ENCODE results near the gene HOXD13. TPM values are rescaled to one million over a fixed set of nuclear protein-coding genes. Genes with fewer than 3 reads are reported as not detected.

The HOXD13 gene
- total and polyA plus RNA-seq, 2 of the 8 experiments (the other 6 are each of a cell fraction or from before 2014, with no cell fraction given): not detected

DNA sequence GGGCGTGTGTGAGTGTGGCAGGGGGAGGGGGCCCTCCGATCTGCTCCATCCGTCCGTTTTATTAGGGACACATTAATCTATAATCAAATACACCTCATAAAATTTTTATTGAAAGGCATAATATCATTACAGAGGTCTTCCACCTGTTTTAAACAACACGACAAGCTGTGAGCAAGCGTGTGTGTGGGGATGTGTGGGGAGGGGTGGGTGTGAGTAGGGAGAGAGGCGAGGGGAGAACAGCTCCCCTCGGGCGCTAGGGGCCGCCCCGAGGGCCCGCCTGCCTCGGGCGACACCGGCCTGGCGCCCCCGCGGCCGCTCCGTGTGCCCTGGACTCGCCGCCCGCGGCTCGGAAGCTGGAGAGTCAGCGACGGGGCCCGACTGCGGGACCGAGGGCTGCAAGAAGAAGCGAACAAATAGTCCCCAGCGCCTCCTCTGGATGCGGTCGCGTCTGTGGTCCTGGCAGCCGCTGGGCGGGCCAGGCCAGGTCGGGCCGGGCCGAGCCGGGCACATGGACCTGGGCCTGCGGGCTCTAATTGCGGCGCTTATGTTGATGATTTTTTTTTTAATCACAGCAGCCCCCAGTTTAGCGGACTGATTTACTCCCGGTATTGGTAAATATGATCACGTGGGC is 29.6 kb downstream of the HOXD13 start:
- H3K27me3 ChIP-seq (replicated peaks in 1 of 4; ENCODE audit: control insufficient read depth in 3 of 4, extremely low read depth in 1 of 4, insufficient read depth in 3 of 4, low read length in 3 of 4): peaks cover 94 to 100% (median 99%) of the 10 kb centered on the region in 4 experiments
- H2BK20ac ChIP-seq (ENCODE audit: low read length): no peak overlapping the region
- no peak overlapping the region for H3K9ac ChIP-seq (replicated peaks in 1 of 4; ENCODE audit: extremely low read depth in 1 of 4, low read depth in 3 of 4, low read length in 3 of 4)
- H3K4ac ChIP-seq (replicated peaks; ENCODE audit: insufficient read length, low read depth, low read length): no peak overlapping the region
- peaks cover 0 to 4% of the 10 kb centered on the region in 2 experiments; a peak in 1 of 4 replicates for H3K9me3 ChIP-seq (ENCODE audit: insufficient read depth in 2 of 2, low read depth in 1 of 2, low read length in 1 of 2)
- ChIA-PET CTCF (ENCODE audit: partially characterized antibody) (interaction anchor here (1.3 to 4.7 kb wide), 9 partner anchors 8 to 1026 kb away, joined by 3 to 42 read pairs (median 11); partner anchors contain the start of gene HOXD8), POLR2A (ENCODE audit: partially characterized antibody) (no interaction called here)
- H2BK5ac ChIP-seq (ENCODE audit: low read depth, low read length): no peak overlapping the region
- H2AFZ ChIP-seq (ENCODE audit: low read length): no peak overlapping the region
- no peak overlapping the region; the same call in 1 of the 2 replicates for H3K18ac ChIP-seq (ENCODE audit: extremely low read depth, low read length)
- H3K14ac ChIP-seq (ENCODE audit: insufficient read length): no peak overlapping the region
- no peaks in the 10 kb centered on the region for H3K79me2 ChIP-seq (ENCODE audit: control insufficient read depth in 1 of 2, insufficient read depth in 2 of 2, low read length in 2 of 2)
- H2AK5ac ChIP-seq (ENCODE audit: low read depth, low read length): no peak overlapping the region
- H3K36me3 ChIP-seq (ENCODE audit: control insufficient read depth in 2 of 4, insufficient read depth in 4 of 4, low read length in 3 of 4): peaks cover 0 to 26% (median 0%) of the 10 kb centered on the region in 4 experiments; a peak in 1 of 8 replicates
- no peak overlapping the region for H4K91ac ChIP-seq (replicated peaks; ENCODE audit: insufficient read length, low read length)
- H3K56ac ChIP-seq (replicated peaks; ENCODE audit: insufficient read length, low read depth, low read length): no peak overlapping the region
- H2BK120ac ChIP-seq (replicated peaks; ENCODE audit: low read depth, low read length): no peak overlapping the region
- H4K5ac ChIP-seq (ENCODE audit: insufficient read length, low read depth, low read length): no peak overlapping the region
- 0 out of 2 replicates have a peak, but pooled peaks have one; percentile 63 for TF ChIP-seq ATF3 (IDR thresholded peaks at IDR 0.05; ENCODE audit: insufficient read depth, low read depth, low read length)
- no peak for TF ChIP-seq NRF1 (IDR thresholded peaks at IDR 0.05; ENCODE audit: low read depth, low read length)
- TF ChIP-seq RXRA (IDR thresholded peaks at IDR 0.05; ENCODE audit: insufficient read depth, low read depth, low read length): no peak
- TF ChIP-seq ZNF274 (IDR thresholded peaks at IDR 0.05; ENCODE audit: borderline replicate concordance, extremely low read depth, low read length): no peak
- no peak for TF ChIP-seq SP4 (IDR thresholded peaks at IDR 0.05; ENCODE audit: low read length)
- TF ChIP-seq KDM1A (IDR thresholded peaks at IDR 0.05; ENCODE audit: borderline replicate concordance, low read length): no peak
- no peak for TF ChIP-seq JUND (IDR thresholded peaks at IDR 0.05; ENCODE audit: low read length)
- TF ChIP-seq RNF2 (IDR thresholded peaks at IDR 0.05; ENCODE audit: borderline replicate concordance, low read depth, low read length, missing control alignments, poor library complexity, severe bottlenecking): peak; percentile 75
- TF ChIP-seq EZH2 (IDR thresholded peaks at IDR 0.05; ENCODE audit: low read depth, low read length, severe bottlenecking): peak; percentile 20
- TF ChIP-seq KDM4A (IDR thresholded peaks at IDR 0.05; ENCODE audit: low read depth, low read length, severe bottlenecking): peak; percentile 14
- H3K4me3 ChIP-seq (ENCODE audit: extremely low read depth in 1 of 4, insufficient read depth in 2 of 4, low read depth in 3 of 4, low read length in 4 of 4): peak overlapping the region; percentile 9 to 49 (median 19); a peak in 6 of 8 replicates
- H3K79me1 ChIP-seq (ENCODE audit: low read depth, low read length): no peaks in the 10 kb centered on the region
- DNase-seq (ENCODE audit: low read depth in 1 of 2, low spot score in 2 of 2) (no peak), FAIRE-seq (no peak)
- no peak overlapping the region for H3K23ac ChIP-seq (ENCODE audit: insufficient read length)
- H4K8ac ChIP-seq (ENCODE audit: extremely low read depth, insufficient read depth, low read length): no peak overlapping the region
- no peak overlapping the region for H2BK12ac ChIP-seq (ENCODE audit: low read depth, low read length)
- H3K4me2 ChIP-seq (ENCODE audit: insufficient read depth in 1 of 2, low read depth in 2 of 2, low read length in 2 of 2): peak overlapping the region; percentile 56 to 84; a peak in 3 of 4 replicates
- H2BK15ac ChIP-seq (ENCODE audit: low read length): no peak overlapping the region
- H3K27ac ChIP-seq (ENCODE audit: low read depth, low read length): no peak overlapping the region
- H3K4me1 ChIP-seq (replicated peaks in 1 of 4; ENCODE audit: control insufficient read depth in 3 of 4, insufficient read depth in 4 of 4, low read length in 3 of 4): peaks cover 0 to 10% (median 5%) of the 10 kb centered on the region in 4 experiments; a peak in 3 of 7 replicates
- WGBS, 2 experiments (ENCODE audit: extremely low coverage in 1 of 2, insufficient coverage in 1 of 2, insufficient read length in 1 of 2, insufficient replicate concordance in 2 of 2, low coverage in 1 of 2, low lambda C conversion rate in 2 of 2, missing lambda C conversion rate in 1 of 2): 6% methylated on average over 13 of the region's 47 CpGs; no CpG with 5 or more reads in 1 of the 2 experiments
- peaks cover 21 to 38% of the 10 kb centered on the region in 2 experiments for H4K20me1 ChIP-seq (replicated peaks in 1 of 2; ENCODE audit: control insufficient read depth in 1 of 2, insufficient read depth in 2 of 2, low read length in 2 of 2)
- peaks cover 2% of the 10 kb centered on the region; the same call in 1 of the 2 replicates for H3K23me2 ChIP-seq (ENCODE audit: low read depth, low read length)

All from H1 (cell line).